ENCODE results near the gene HOXD11.
A peak's percentile ranks its signal among the peaks of the same experiment; 100 is the strongest.

HOXD11 gene

GRCh38 chr2:176134035-176134434 is 27.0 kb downstream of the HOXD11 start:
- peaks cover 4% of the 10 kb centered on the region for H3K27me3 ChIP-seq (ENCODE audit: control insufficient read depth, insufficient read depth, low read length)
- H3K27ac ChIP-seq (ENCODE audit: low read depth, low read length) = no peak overlapping the region
- peaks cover 6% of the 10 kb centered on the region for H3K4me1 ChIP-seq (ENCODE audit: control insufficient read depth, insufficient read depth, low read length)
- H3K9ac ChIP-seq (ENCODE audit: low read length) = no peak overlapping the region
- H3K36me3 ChIP-seq (ENCODE audit: control insufficient read depth, insufficient read depth, low read length) = no peaks in the 10 kb centered on the region
- no peak overlapping the region for H3K4me3 ChIP-seq (ENCODE audit: low read length)

- no peak overlapping the region for H3K4me3 ChIP-seq (ENCODE audit: low read length)
- peaks cover 4% of the 10 kb centered on the region for H3K27me3 ChIP-seq (ENCODE audit: control insufficient read depth, insufficient read depth, low read length)
- H3K36me3 ChIP-seq (ENCODE audit: control insufficient read depth, insufficient read depth, low read length) = no peaks in the 10 kb centered on the region
- H3K27ac ChIP-seq (ENCODE audit: low read depth, low read length) = peak overlapping the region; percentile 86
- H3K9ac ChIP-seq (ENCODE audit: low read length) = no peak overlapping the region
- peaks cover 6% of the 10 kb centered on the region for H3K4me1 ChIP-seq (ENCODE audit: control insufficient read depth, insufficient read depth, low read length)
Observed at GRCh38 chr2:176135035-176135440, 28.0 kb downstream of the HOXD11 start.

DNA sequence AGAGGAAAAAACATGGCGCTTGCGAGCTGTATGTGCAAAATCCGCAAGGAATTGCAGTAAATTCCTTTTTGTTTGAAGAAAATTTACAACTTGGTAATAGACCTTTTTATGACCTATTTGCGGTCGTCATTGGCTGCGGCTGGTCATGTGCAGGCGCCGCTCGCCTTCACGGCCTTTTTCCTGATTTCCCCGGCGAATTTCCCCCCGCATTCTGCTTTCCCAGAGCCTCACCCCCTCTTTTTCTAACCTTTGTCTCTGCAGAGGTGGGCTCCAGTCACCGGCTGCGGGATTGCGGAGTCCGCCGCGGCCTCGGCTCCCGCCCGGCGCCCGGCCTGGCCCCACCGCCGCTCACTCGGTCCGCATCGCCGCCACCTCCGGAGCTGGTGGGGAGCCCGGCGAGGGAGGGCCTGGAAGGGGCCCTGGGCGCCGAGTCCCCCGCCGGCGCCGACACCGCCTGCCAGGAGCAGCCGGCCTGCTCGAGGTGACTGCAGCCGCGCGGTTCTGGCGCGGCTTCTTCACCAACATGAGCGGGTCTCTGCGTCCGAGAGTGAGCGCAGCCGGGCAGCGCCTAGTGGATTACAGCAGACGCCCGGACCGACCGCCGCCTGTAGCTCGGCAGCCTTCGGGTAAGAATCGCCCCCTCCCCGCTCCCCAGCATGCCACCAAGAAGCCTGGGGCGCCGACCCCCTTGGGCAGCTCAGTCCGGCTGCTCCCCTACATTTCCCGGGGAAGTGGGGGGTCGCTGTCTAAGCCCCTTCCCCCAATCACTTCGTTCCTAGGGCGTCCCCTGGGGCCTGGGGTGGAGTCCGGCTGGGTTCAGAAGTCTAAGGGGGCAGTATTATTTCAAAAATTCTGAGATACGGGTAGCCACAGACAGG is 29.5 kb downstream of the HOXD11 start:
- peaks cover 2% of the 10 kb centered on the region for H3K4me1 ChIP-seq (ENCODE audit: control insufficient read depth, insufficient read depth, low read length)
- no peaks in the 10 kb centered on the region for H3K36me3 ChIP-seq (ENCODE audit: control insufficient read depth, insufficient read depth, low read length)
- H3K4me3 ChIP-seq (ENCODE audit: low read length) = peak overlapping the region; percentile 76
- H3K27me3 ChIP-seq (ENCODE audit: control insufficient read depth, insufficient read depth, low read length) = peaks cover 4% of the 10 kb centered on the region
- peak overlapping the region; percentile 78 for H3K9ac ChIP-seq (ENCODE audit: low read length)
- peak overlapping the region; percentile 86 for H3K27ac ChIP-seq (ENCODE audit: low read depth, low read length)

DNA sequence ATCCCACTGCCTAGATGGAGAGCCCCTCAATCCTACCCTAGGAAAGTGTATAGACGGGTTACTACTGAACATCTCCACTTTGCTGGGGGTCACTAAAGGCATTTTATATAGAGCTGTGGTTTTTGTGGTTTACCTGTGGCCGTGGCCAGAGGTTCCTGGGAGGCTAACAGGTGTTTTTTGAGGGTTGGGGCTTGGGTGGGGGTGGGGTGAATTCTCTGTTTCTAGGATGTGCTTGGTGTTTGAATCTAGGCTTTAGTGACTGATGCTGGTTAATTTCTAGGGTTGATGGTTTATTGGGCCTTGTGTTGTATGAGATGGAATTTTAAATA is 30.1 kb downstream of the HOXD11 start:
- Histone ChIP-seq H3K4me3 (ENCODE audit: low read length) (peak overlapping the region; percentile 76), H3K27ac (ENCODE audit: low read depth, low read length) (peak overlapping the region; percentile 86), H3K9ac (ENCODE audit: low read length) (peak overlapping the region; percentile 78)

DNA sequence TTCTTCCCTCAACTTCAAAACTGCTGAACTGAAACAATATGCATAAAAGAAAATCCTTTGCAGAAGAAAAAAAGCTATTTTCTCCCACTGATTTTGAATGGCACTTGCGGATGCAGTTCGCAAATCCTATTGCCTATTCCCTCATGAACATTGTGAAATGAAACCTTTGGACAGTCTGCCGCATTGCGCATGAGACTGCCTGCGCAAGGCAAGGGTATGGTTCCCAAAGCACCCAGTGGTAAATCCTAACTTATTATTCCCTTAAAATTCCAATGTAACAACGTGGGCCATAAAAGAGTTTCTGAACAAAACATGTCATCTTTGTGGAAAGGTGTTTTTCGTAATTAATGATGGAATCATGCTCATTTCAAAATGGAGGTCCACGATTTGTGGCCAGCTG is 30.8 kb downstream of the HOXD11 start:
- Histone ChIP-seq H3K4me1 (ENCODE audit: control insufficient read depth, insufficient read depth, low read length) (peaks cover 2% of the 10 kb centered on the region), H3K9ac (ENCODE audit: low read length) (no peak overlapping the region), H3K27ac (ENCODE audit: low read depth, low read length) (no peak overlapping the region), H3K27me3 (ENCODE audit: control insufficient read depth, insufficient read depth, low read length) (peaks cover 4% of the 10 kb centered on the region), H3K4me3 (ENCODE audit: low read length) (peak overlapping the region; percentile 0), H3K36me3 (ENCODE audit: control insufficient read depth, insufficient read depth, low read length) (no peaks in the 10 kb centered on the region)

More for the DNA sequence above, 30.1 kb downstream of the HOXD11 start:
- Histone ChIP-seq H3K4me1 (ENCODE audit: control insufficient read depth, insufficient read depth, low read length) (peaks cover 2% of the 10 kb centered on the region), H3K36me3 (ENCODE audit: control insufficient read depth, insufficient read depth, low read length) (no peaks in the 10 kb centered on the region), H3K27me3 (ENCODE audit: control insufficient read depth, insufficient read depth, low read length) (peaks cover 4% of the 10 kb centered on the region)

- H3K9ac ChIP-seq (ENCODE audit: low read length) = no peak overlapping the region
- no peaks in the 10 kb centered on the region for H3K36me3 ChIP-seq (ENCODE audit: control insufficient read depth, insufficient read depth, low read length)
- peak overlapping the region; percentile 26 for H3K27ac ChIP-seq (ENCODE audit: low read depth, low read length)
- H3K4me1 ChIP-seq (ENCODE audit: control insufficient read depth, insufficient read depth, low read length) = no peaks in the 10 kb centered on the region
- H3K4me3 ChIP-seq (ENCODE audit: low read length) = no peak overlapping the region
- peaks cover 4% of the 10 kb centered on the region for H3K27me3 ChIP-seq (ENCODE audit: control insufficient read depth, insufficient read depth, low read length)
Observed at GRCh38 chr2:176138526-176138922, 31.4 kb downstream of the HOXD11 start.

DNA sequence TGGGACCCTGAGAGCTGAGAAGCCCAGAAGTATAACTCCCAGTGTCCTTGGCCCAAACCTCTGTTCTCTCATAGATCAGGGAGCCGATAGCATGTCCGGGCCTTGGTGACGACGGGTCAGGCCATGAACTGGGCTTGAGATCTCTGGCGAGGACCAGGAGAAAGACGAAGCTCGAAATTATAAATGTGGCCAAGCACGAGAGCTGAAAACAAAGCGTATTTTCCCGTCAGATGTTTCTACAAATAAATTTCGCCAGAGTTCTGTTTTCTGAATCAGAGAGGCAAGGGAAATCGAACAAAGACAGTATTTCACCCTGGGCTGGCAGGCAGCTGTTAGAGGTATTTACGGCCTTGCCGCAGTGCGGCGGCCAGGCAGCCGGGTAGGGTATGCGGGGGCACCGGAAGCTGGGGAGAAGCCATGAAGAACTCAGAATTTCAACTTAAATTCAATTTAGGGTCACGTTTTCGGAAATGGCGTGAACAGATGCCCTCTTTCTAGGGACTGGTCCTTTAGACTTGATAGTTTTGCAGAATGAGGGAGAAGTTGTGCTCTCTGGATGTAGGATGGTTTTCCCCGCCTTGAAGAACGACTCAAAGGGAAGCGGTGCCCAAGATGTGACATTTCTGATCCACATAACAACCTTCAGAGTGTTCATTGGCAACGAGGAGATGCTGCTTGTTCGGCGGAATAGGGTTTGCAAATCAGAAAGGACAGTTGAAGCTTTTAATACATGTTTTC is 32.0 kb downstream of the HOXD11 start:
- Histone ChIP-seq H3K27ac (ENCODE audit: low read depth, low read length) (no peak overlapping the region), H3K27me3 (ENCODE audit: control insufficient read depth, insufficient read depth, low read length) (peaks cover 4% of the 10 kb centered on the region), H3K4me1 (ENCODE audit: control insufficient read depth, insufficient read depth, low read length) (no peaks in the 10 kb centered on the region), H3K4me3 (ENCODE audit: low read length) (no peak overlapping the region), H3K36me3 (ENCODE audit: control insufficient read depth, insufficient read depth, low read length) (no peaks in the 10 kb centered on the region), H3K9ac (ENCODE audit: low read length) (no peak overlapping the region)

DNA sequence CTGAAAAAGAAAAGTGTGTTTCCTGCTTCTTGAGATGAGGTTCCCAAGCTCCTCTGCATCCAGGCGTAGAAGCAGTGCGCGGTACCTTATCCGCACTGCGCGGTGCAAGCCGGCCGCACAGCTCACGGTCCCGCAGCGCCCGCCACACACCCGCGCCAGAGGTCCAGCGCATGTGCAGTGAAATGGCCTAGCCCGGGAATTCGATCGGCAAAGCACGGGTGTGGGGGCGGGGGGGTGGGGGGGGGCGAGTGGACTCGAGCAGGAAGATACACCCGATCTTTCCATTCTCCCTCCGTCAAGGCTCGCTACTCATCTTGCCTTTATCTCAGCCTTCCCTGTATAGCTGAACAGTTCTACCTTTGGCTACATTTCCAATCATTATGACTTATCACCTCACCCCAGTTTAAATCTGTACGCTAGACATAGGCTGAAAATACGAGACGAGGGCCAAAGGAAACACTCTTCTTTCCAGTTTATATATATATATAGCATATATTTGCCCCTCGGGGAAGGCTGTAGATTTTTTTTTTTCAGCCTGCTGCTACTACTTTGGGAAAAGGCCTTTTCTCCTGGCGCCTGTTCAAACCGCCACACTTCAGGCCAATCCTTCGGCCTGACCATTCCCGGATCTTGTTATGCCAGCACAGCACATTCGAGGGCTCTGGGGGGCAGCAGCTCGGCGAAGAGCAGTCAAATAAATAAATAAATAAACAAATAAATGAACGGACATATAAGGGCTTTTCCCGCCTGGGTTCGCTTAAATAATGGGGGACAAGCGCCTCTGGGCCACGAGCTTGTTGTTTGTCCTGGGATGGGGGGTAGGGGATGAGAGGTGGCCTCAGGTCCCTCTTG is 32.8 kb downstream of the HOXD11 start:
- Histone ChIP-seq H3K27ac (ENCODE audit: low read depth, low read length) (no peak overlapping the region), H3K4me1 (ENCODE audit: control insufficient read depth, insufficient read depth, low read length) (no peaks in the 10 kb centered on the region), H3K4me3 (ENCODE audit: low read length) (peak overlapping the region; percentile 83), H3K9ac (ENCODE audit: low read length) (no peak overlapping the region), H3K36me3 (ENCODE audit: control insufficient read depth, insufficient read depth, low read length) (no peaks in the 10 kb centered on the region), H3K27me3 (ENCODE audit: control insufficient read depth, insufficient read depth, low read length) (peaks cover 4% of the 10 kb centered on the region)

GRCh38 chr2:176140513-176141317 is 33.6 kb downstream of the HOXD11 start:
- H3K4me3 ChIP-seq (ENCODE audit: low read length) = peak overlapping the region; percentile 83
- no peaks in the 10 kb centered on the region for H3K4me1 ChIP-seq (ENCODE audit: control insufficient read depth, insufficient read depth, low read length)
- H3K27me3 ChIP-seq (ENCODE audit: control insufficient read depth, insufficient read depth, low read length) = peaks cover 4% of the 10 kb centered on the region
- H3K27ac ChIP-seq (ENCODE audit: low read depth, low read length) = no peak overlapping the region
- H3K36me3 ChIP-seq (ENCODE audit: control insufficient read depth, insufficient read depth, low read length) = no peaks in the 10 kb centered on the region
- no peak overlapping the region for H3K9ac ChIP-seq (ENCODE audit: low read length)

- Histone ChIP-seq H3K27me3 (ENCODE audit: control insufficient read depth, insufficient read depth, low read length) (no peaks in the 10 kb centered on the region), H3K4me1 (ENCODE audit: control insufficient read depth, insufficient read depth, low read length) (no peaks in the 10 kb centered on the region), H3K27ac (ENCODE audit: low read depth, low read length) (no peak overlapping the region), H3K9ac (ENCODE audit: low read length) (no peak overlapping the region), H3K36me3 (ENCODE audit: control insufficient read depth, insufficient read depth, low read length) (no peaks in the 10 kb centered on the region), H3K4me3 (ENCODE audit: low read length) (no peak overlapping the region)
Observed at GRCh38 chr2:176142281-176142680, 35.2 kb downstream of the HOXD11 start.

- no peaks in the 10 kb centered on the region for H3K36me3 ChIP-seq (ENCODE audit: control insufficient read depth, insufficient read depth, low read length)
- no peak overlapping the region for H3K9ac ChIP-seq (ENCODE audit: low read length)
- H3K4me3 ChIP-seq (ENCODE audit: low read length) = no peak overlapping the region
- H3K27me3 ChIP-seq (ENCODE audit: control insufficient read depth, insufficient read depth, low read length) = no peaks in the 10 kb centered on the region
- no peak overlapping the region for H3K27ac ChIP-seq (ENCODE audit: low read depth, low read length)
- H3K4me1 ChIP-seq (ENCODE audit: control insufficient read depth, insufficient read depth, low read length) = no peaks in the 10 kb centered on the region
Observed at GRCh38 chr2:176145085-176145969, 38.2 kb downstream of the HOXD11 start.
